Sigmoid colon (tissue), 3 donors: ENCODE measurements around the gene UBE2H.

Source experiments
- CTCF ChIP-seq, 4 experiments: fragments of 450-650 bp in 3 of 4; fragments of 200-600 bp in 1 of 4; IDR thresholded peaks; one replicate each; pipeline ENCODE4 v1.5.1; 2016 to 2019; ENCODE audit warnings: antibody characterized with exemption in 4 of 4, mild to moderate bottlenecking in 3 of 4, moderate library complexity in 2 of 4
- POLR2A ChIP-seq, 2 donors: fragments of 450-650 bp; IDR thresholded peaks; one replicate each; pipeline ENCODE4 v1.6.1; 2016; ENCODE audit warnings: antibody characterized with exemption in 2 of 2, mild to moderate bottlenecking in 2 of 2, moderate library complexity in 2 of 2

- TF ChIP-seq CTCF (IDR thresholded peaks at IDR 0.05) (no peak), POLR2A (IDR thresholded peaks at IDR 0.05) (no peak)
Measured at GRCh38 chr7:129887865-129888264, 64.9 kb downstream of the UBE2H start.
